Upper lobe of left lung (tissue), 4 donors: ENCODE results near the gene ADAMTS2.

Source experiments
- EP300 ChIP-seq, 4 donors: sonication (generic); formaldehyde crosslinking; IDR thresholded peaks; one replicate each; pipeline ENCODE4 v1.5.1; 2017; ENCODE audit warnings: antibody characterized with exemption in 4 of 4, control low read depth in 2 of 4
- POLR2AphosphoS5 ChIP-seq, 2 donors: sonication (generic); formaldehyde crosslinking; IDR thresholded peaks; one replicate each; pipeline ENCODE4 v1.5.1; 2017; ENCODE audit warnings: antibody characterized with exemption in 2 of 2
- TF ChIP-seq, protein P1 (sequence below), 6 experiments: fragments of 450-650 bp in 4 of 6; fragments of 200-600 bp in 2 of 6; sonication (generic) in 2 of 6; IDR thresholded peaks; one replicate each; pipeline ENCODE4 v1.5.1; 2016 to 2019; ENCODE audit warnings: antibody characterized with exemption in 6 of 6

DNA sequence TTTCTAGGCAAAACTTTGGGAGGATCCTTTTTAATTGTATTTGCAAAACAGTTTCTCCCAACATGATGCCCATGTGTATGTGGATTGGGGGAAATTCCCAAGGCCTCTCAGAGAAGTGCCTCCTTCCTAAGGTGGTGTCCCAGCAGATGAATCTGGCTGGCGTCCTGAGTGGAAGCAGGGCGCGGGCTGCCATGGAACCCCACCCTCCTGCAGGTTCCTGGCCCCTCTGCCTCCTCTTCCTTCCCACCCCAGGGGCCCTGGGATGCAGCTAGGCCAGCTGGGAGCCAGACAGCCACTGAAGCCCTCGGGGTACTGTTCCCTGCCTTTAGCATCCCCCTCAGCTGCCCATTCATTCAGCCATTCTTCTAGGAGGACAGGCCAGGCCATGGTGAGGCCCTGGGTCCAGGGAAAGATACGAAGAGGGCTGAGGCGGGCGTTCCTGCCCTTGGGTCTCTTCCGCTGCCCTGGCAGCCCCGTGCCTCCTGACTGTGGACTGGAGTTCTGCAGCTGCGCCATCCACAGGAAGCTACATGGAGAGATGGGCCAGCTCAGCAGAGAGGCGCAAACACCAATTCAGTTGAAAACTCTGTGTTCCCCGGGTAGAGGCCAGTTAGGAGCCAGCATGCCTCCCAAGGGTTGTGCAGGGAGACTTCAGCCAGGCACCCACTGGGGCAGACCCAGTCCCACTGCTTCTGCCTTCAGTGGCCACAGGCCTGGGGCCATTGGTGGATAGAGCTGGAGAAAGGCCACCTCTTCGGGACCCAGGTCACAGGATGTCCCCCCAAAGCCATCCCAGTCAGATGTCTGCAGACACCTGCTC is 36.5 kb downstream of the ADAMTS2 start:
- TF ChIP-seq POLR2AphosphoS5 (IDR thresholded peaks at IDR 0.05) (no peak), EP300 (IDR thresholded peaks at IDR 0.05) (no peak)
- TF ChIP-seq, protein P1, sequence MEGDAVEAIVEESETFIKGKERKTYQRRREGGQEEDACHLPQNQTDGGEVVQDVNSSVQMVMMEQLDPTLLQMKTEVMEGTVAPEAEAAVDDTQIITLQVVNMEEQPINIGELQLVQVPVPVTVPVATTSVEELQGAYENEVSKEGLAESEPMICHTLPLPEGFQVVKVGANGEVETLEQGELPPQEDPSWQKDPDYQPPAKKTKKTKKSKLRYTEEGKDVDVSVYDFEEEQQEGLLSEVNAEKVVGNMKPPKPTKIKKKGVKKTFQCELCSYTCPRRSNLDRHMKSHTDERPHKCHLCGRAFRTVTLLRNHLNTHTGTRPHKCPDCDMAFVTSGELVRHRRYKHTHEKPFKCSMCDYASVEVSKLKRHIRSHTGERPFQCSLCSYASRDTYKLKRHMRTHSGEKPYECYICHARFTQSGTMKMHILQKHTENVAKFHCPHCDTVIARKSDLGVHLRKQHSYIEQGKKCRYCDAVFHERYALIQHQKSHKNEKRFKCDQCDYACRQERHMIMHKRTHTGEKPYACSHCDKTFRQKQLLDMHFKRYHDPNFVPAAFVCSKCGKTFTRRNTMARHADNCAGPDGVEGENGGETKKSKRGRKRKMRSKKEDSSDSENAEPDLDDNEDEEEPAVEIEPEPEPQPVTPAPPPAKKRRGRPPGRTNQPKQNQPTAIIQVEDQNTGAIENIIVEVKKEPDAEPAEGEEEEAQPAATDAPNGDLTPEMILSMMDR (IDR thresholded peaks at IDR 0.05) = no peak
